Mucosa of gallbladder (tissue), 1 donor: ENCODE results near the gene MCHR2. TPM values are rescaled to one million over a fixed set of nuclear protein-coding genes. Genes with fewer than 3 reads are reported as not detected.

Experiments
- DNase-seq: peaks from one replicate; pipeline ENCODE4 v3.0.0-alpha.2; 2020; ENCODE audit warnings: low spot score
- total RNA-seq: library from RNA; stranded (reverse); gene quantifications from one replicate; pipeline ENCODE4 v1.2.1, GENCODE V29; 2021
- donor health status: DM: no; HTN: no; CAD: no.

The MCHR2 gene
- total RNA-seq, 1 donor from 2014 or later, result not detected

GRCh38 chr6:99905209-99906106 lies 88.6 kb downstream of the MCHR2 start:
- DNase-seq, result no peak

GRCh38 chr6:99901596-99902384 lies 92.2 kb downstream of the MCHR2 start:
- no peak for DNase-seq

GRCh38 chr6:99894815-99895214 lies 99.2 kb downstream of the MCHR2 start:
- no peak for DNase-seq

- DNase-seq, result no peak
These were observed 107.0 kb downstream of the MCHR2 start for GRCh38 chr6:99887066-99887465.

- DNase-seq, result no peak
These were observed 109.0 kb downstream of the MCHR2 start for GRCh38 chr6:99885051-99885450.

GRCh38 chr6:99882128-99882702 lies 111.8 kb downstream of the MCHR2 start:
- no peak for DNase-seq

- no peak for DNase-seq
These were observed 114.6 kb downstream of the MCHR2 start for GRCh38 chr6:99879431-99879830.

- DNase-seq, result no peak
These were observed 119.0 kb downstream of the MCHR2 start for GRCh38 chr6:99875068-99875467.

GRCh38 chr6:99873084-99873483 lies 120.9 kb downstream of the MCHR2 start:
- no peak for DNase-seq

- DNase-seq, result no peak
These were observed 122.4 kb downstream of the MCHR2 start for GRCh38 chr6:99871641-99872040.
